ENCODE data around the gene LIG3. TPM values are rescaled to one million over a fixed set of nuclear protein-coding genes. Genes with fewer than 3 reads are reported as not detected.

Gene LIG3
- total and polyA plus RNA-seq, 2 of the 13 experiments (the other 11 are each of a cell fraction or from before 2014, with no cell fraction given), result 34.4 to 36.2 TPM

DNA sequence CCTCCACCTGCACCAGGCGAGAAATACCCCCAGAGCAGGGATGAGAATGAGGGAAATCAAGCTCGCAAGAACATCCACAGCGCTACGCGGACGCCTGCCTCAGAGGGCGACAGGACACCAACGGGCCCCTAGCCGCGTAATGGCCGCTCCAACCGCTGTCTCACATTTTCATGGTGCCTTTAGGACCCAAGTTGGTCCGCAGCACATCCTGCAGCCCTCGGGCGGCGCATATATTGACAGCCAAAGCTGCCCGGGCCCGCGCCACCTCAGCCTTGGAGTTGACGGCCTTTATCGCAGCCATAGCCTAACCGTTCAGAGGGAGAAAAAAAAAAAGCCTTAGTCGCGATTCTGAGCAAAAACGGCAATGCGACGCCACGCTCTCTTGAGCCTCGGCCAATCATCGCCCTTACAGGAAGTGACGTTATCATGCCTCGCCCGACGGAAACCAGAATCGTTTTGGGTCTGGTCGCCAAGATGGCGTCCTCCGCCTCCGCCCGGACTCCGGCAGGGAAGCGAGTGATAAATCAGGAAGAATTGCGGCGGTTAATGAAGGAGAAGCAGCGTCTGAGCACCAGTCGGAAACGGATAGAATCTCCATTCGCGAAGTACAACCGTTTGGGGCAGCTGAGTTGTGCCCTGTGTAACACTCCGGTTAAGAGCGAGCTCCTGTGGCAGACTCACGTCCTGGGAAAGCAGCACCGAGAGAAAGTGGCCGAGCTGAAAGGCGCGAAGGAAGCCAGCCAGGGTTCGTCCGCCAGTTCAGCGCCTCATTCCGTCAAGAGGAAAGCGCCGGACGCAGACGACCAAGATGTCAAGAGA, 19.0 kb upstream of the LIG3 start, which contains the start of the genes CCT6B and ZNF830 (continued):
- TF ChIP-seq ZNF597 (CRISPR knock-in tag; IDR thresholded peaks at IDR 0.05) (no peak), ZNF709 (CRISPR knock-in tag; IDR thresholded peaks at IDR 0.05) (no peak), HIC2 (CRISPR knock-in tag; IDR thresholded peaks at IDR 0.05; ENCODE audit: low read depth) (no peak), ARNT (IDR thresholded peaks at IDR 0.05) (no peak), ZNF572 (CRISPR knock-in tag; IDR thresholded peaks at IDR 0.05) (0 out of 2 replicates have a peak, but pooled peaks have one; percentile 22), ZNF563 (CRISPR knock-in tag; IDR thresholded peaks at IDR 0.05) (0 out of 2 replicates have a peak, but pooled peaks have one; percentile 21), NR1H2 (CRISPR knock-in tag; IDR thresholded peaks at IDR 0.05; ENCODE audit: borderline replicate concordance, low read depth) (0 out of 2 replicates have a peak, but pooled peaks have one; percentile 65), ZNF781 (CRISPR knock-in tag; IDR thresholded peaks at IDR 0.05; ENCODE audit: borderline replicate concordance, not compliant biosample characterization) (no peak), BORCS8-MEF2B (CRISPR knock-in tag; IDR thresholded peaks at IDR 0.05) (no peak; the same call in 1 of the 2 replicates), POLR2AphosphoS5 (IDR thresholded peaks at IDR 0.05; ENCODE audit: low read depth, low read length) (peak; percentile 97), MEIS1 (CRISPR knock-in tag; IDR thresholded peaks at IDR 0.05; ENCODE audit: borderline replicate concordance) (no peak), RXRB (CRISPR knock-in tag; IDR thresholded peaks at IDR 0.05; ENCODE audit: borderline replicate concordance) (no peak), ZNF75D (CRISPR knock-in tag; IDR thresholded peaks at IDR 0.05; ENCODE audit: borderline replicate concordance) (no peak), ZNF614 (CRISPR knock-in tag; IDR thresholded peaks at IDR 0.05; ENCODE audit: borderline replicate concordance) (0 out of 2 replicates have a peak, but pooled peaks have one; percentile 67), TCF7 (IDR thresholded peaks at IDR 0.05; ENCODE audit: low read depth) (no peak), NONO (IDR thresholded peaks at IDR 0.05) (no peak), NONO (CRISPR knock-in tag; conservative IDR thresholded peaks at IDR 0.05) (peak; percentile 78), CCDC6 (CRISPR knock-in tag; IDR thresholded peaks at IDR 0.05) (no peak; the same call in 1 of the 2 replicates), WIZ (CRISPR knock-in tag; IDR thresholded peaks at IDR 0.05) (no peak; the same call in 1 of the 2 replicates), U2AF1 (optimal IDR thresholded peaks at IDR 0.05; ENCODE audit: low read depth, low read length) (peak; percentile 39)
- TF ChIP-seq, protein P1, sequence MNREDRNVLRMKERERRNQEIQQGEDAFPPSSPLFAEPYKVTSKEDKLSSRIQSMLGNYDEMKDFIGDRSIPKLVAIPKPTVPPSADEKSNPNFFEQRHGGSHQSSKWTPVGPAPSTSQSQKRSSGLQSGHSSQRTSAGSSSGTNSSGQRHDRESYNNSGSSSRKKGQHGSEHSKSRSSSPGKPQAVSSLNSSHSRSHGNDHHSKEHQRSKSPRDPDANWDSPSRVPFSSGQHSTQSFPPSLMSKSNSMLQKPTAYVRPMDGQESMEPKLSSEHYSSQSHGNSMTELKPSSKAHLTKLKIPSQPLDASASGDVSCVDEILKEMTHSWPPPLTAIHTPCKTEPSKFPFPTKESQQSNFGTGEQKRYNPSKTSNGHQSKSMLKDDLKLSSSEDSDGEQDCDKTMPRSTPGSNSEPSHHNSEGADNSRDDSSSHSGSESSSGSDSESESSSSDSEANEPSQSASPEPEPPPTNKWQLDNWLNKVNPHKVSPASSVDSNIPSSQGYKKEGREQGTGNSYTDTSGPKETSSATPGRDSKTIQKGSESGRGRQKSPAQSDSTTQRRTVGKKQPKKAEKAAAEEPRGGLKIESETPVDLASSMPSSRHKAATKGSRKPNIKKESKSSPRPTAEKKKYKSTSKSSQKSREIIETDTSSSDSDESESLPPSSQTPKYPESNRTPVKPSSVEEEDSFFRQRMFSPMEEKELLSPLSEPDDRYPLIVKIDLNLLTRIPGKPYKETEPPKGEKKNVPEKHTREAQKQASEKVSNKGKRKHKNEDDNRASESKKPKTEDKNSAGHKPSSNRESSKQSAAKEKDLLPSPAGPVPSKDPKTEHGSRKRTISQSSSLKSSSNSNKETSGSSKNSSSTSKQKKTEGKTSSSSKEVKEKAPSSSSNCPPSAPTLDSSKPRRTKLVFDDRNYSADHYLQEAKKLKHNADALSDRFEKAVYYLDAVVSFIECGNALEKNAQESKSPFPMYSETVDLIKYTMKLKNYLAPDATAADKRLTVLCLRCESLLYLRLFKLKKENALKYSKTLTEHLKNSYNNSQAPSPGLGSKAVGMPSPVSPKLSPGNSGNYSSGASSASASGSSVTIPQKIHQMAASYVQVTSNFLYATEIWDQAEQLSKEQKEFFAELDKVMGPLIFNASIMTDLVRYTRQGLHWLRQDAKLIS (CRISPR knock-in tag; IDR thresholded peaks at IDR 0.05), result no peak
- TF ChIP-seq, protein P2, sequence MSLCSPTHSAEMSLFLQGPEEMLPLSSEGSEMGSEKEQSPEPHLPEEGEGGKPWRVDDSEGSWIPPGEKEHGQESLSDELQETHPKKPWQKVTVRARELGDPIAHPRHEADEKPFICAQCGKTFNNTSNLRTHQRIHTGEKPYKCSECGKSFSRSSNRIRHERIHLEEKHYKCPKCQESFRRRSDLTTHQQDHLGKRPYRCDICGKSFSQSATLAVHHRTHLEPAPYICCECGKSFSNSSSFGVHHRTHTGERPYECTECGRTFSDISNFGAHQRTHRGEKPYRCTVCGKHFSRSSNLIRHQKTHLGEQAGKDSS (CRISPR knock-in tag; IDR thresholded peaks at IDR 0.05; ENCODE audit: borderline replicate concordance, low read depth), result peak; percentile 66; the same call in 1 of the 2 replicates

Data from HepG2 (cell line).